ENCODE measurements around the gene OR5H14. TPM values are rescaled to one million over a fixed set of nuclear protein-coding genes. Genes with fewer than 3 reads are reported as not detected.

The OR5H14 gene
- total RNA-seq = not detected in 2 replicates

DNA sequence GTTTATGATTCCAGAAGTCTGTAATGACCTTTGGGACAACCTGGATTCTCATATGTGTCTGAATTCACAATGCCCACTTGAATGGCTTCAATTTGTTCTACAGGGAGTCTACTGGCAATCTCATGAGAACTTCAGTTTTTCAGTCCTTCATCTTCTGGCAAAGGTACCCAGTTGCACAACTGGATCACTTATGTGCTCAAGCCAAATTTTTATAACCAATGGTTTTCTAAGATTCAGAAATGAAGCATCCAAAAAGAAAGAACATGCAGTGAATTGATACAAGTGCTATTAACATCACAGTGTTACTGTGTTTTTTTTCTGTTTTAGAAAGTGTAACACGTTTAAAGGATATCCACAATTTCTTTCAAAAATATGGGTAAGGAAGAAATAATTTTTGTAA is at the start of gene OR5H14:
OR5H14 (plus strand) TSS at position 301 of the 400 bp plus-strand sequence. CDS start 1,907 bp downstream, outside the sequence.

DNA sequence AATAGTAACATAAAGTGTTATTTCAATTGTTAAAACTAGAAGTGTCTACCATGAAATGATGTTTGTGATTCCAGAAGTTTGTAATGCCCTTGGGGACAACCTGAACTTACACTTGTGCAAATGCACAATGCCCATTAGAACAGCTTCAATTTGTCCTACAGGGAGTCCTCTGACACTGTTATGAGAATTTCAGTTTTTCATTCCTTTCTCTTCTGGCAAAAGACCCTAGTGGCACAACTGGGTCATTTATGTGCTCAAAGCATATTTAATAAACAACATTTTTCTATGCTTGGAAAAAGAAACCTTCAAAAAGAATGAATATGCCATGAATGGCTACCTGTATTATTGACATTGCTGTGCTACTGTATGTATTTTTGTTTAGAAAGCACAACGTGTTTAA is 16.9 kb upstream of the OR5H14 start, which contains the start of gene OR5H1:
OR5H1 (plus strand) TSS at position 301 of the 400 bp plus-strand sequence. CDS start 1,977 bp downstream, outside the sequence.

GRCh38 chr3:98166396-98166795 is 19.1 kb downstream of the OR5H14 start, which contains the start of gene OR5H15:
OR5H15 (plus strand) TSS chr3:98166696; CDS start chr3:98168700, 2,004 bp downstream.

Other genes with a start within 250 kb of the OR5H14 start
- 29.3 and 31.1 TPM in 2 replicates for gene RIOX2, start 175.0 kb upstream of the OR5H14 start, total RNA-seq
- not detected in 2 replicates for gene GABRR3, start 112.2 kb upstream of the OR5H14 start, total RNA-seq
- not detected in 2 replicates for gene OR5AC2, start 60.3 kb upstream of the OR5H14 start, total RNA-seq
- gene OR5H1, start 16.8 kb upstream of the OR5H14 start, total RNA-seq = under 0.01 TPM in 1 of 2 replicates, not detected in the other
- gene OR5H15, start 19.2 kb downstream of the OR5H14 start, total RNA-seq = not detected in 2 replicates
- gene OR5H6, start 116.8 kb downstream of the OR5H14 start, total RNA-seq = not detected in 2 replicates
- not detected in 2 replicates for gene OR5H2, start 135.0 kb downstream of the OR5H14 start, total RNA-seq
- not detected in 2 replicates for gene OR5K4, start 206.4 kb downstream of the OR5H14 start, total RNA-seq
- gene OR5K3, start 243.2 kb downstream of the OR5H14 start, total RNA-seq = not detected in 2 replicates